Upper lobe of left lung (tissue), 4 donors: ENCODE measurements around the gene TMEM178B.

Source experiments
- CTCF ChIP-seq, 6 experiments: fragments of 450-650 bp in 4 of 6; fragments of 200-600 bp in 2 of 6; sonication (generic) in 2 of 6; IDR thresholded peaks; one replicate each; pipeline ENCODE4 v1.5.1; 2016 to 2019; ENCODE audit warnings: antibody characterized with exemption in 6 of 6
- POLR2A ChIP-seq, 4 donors: fragments of 450-650 bp; IDR thresholded peaks; one replicate each; pipeline ENCODE4 v1.5.1; 2016 to 2017; ENCODE audit warnings: antibody characterized with exemption in 4 of 4, mild to moderate bottlenecking in 2 of 4

- no peak for TF ChIP-seq CTCF (IDR thresholded peaks at IDR 0.05)
- no peak for TF ChIP-seq POLR2A (IDR thresholded peaks at IDR 0.05)
Observed at GRCh38 chr7:141286522-141286921, 212.7 kb downstream of the TMEM178B start.
